ENCODE results near the gene PRR3. TPM values are rescaled to one million over a fixed set of nuclear protein-coding genes. Genes with fewer than 3 reads are reported as not detected.

PRR3 gene
- total RNA-seq, 1 experiment from 2014 or later, result 49.9 TPM

- Histone ChIP-seq H3K27ac (ENCODE audit: low read depth, low read length, poor library complexity, severe bottlenecking) (peak overlapping the region; percentile 88), H3K4me1 (ENCODE audit: insufficient read depth, low read length, poor library complexity, severe bottlenecking) (peaks cover 32% of the 10 kb centered on the region), H3K9me3 (ENCODE audit: low read depth, low read length, poor library complexity, severe bottlenecking) (no peaks in the 10 kb centered on the region), H3K4me3 (ENCODE audit: low read depth, low read length, poor library complexity, severe bottlenecking) (peak overlapping the region; percentile 65), H3K27me3 (replicated peaks; ENCODE audit: insufficient read depth, low read depth, low read length, poor library complexity) (no peaks in the 10 kb centered on the region), H3K36me3 (ENCODE audit: insufficient read depth, low read length, poor library complexity, severe bottlenecking) (peaks cover 14% of the 10 kb centered on the region)
- no peak for DNase-seq (ENCODE audit: low spot score)
- intact Hi-C loops (cut with micrococcal nuclease; ENCODE audit: unreplicated experiment), result no loop called here
- ChIA-PET CTCF (no interaction called here), POLR2A (ENCODE audit: low non-redundant PET) (no interaction called here)
- no TSS peak for BruUV-seq (replicated peaks)
- TF ChIP-seq CTCF (conservative IDR thresholded peaks at IDR 0.05; ENCODE audit: low read depth, low read length) (no peak), EZH2 (IDR thresholded peaks at IDR 0.05; ENCODE audit: borderline replicate concordance, low read depth, low read length, poor library complexity, severe bottlenecking) (no peak)
Observed at GRCh38 chr6:30572148-30572547, 15.1 kb downstream of the PRR3 start.

GRCh38 chr6:30573113-30573512 is 16.0 kb downstream of the PRR3 start:
- peak overlapping the region; percentile 10 for H3K4me3 ChIP-seq (ENCODE audit: low read depth, low read length, poor library complexity, severe bottlenecking)
- no peak for TF ChIP-seq CTCF (conservative IDR thresholded peaks at IDR 0.05; ENCODE audit: low read depth, low read length)
- TF ChIP-seq EZH2 (IDR thresholded peaks at IDR 0.05; ENCODE audit: borderline replicate concordance, low read depth, low read length, poor library complexity, severe bottlenecking), result no peak
- H3K4me1 ChIP-seq (ENCODE audit: insufficient read depth, low read length, poor library complexity, severe bottlenecking), result peaks cover 32% of the 10 kb centered on the region
- no peak for DNase-seq (ENCODE audit: low spot score)
- no TSS peak for BruUV-seq (replicated peaks)
- no peaks in the 10 kb centered on the region for H3K9me3 ChIP-seq (ENCODE audit: low read depth, low read length, poor library complexity, severe bottlenecking)
- H3K36me3 ChIP-seq (ENCODE audit: insufficient read depth, low read length, poor library complexity, severe bottlenecking), result peaks cover 24% of the 10 kb centered on the region
- ChIA-PET CTCF (interaction anchor here (0.8 kb wide), 1 partner anchor 91 kb away, joined by 4 read pairs; no protein-coding TSS in a partner anchor), POLR2A (ENCODE audit: low non-redundant PET) (no interaction called here)
- H3K27ac ChIP-seq (ENCODE audit: low read depth, low read length, poor library complexity, severe bottlenecking), result peak overlapping the region; percentile 32
- H3K27me3 ChIP-seq (replicated peaks; ENCODE audit: insufficient read depth, low read depth, low read length, poor library complexity), result no peaks in the 10 kb centered on the region
- intact Hi-C loops (cut with micrococcal nuclease; ENCODE audit: unreplicated experiment), result no loop called here

DNA sequence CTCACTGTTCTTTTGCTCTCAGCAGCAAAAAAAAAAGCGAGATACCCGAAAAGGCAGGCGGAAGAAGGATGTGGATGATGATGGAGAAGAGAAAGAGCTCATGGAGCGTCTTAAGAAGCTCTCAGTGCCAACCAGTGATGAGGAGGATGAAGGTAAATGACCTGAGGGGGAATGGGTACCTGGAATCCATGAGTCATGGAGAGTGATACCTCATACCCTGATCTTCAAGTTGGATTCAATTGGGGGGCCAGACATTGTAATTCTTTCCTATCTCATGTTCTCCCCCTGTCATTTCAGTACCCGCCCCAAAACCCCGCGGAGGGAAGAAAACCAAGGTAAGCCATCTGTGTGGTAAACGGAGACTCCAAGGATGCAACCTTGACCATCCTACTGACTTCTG is 21.0 kb downstream of the PRR3 start:
- CTCF ChIA-PET, result no interaction called here

More for the DNA sequence above, 21.0 kb downstream of the PRR3 start:
- Histone ChIP-seq H3K27me3 (replicated peaks; ENCODE audit: insufficient read depth, low read depth, low read length, poor library complexity) (no peaks in the 10 kb centered on the region), H3K9me3 (ENCODE audit: low read depth, low read length, poor library complexity, severe bottlenecking) (no peaks in the 10 kb centered on the region), H3K4me3 (ENCODE audit: low read depth, low read length, poor library complexity, severe bottlenecking) (no peak overlapping the region), H3K27ac (ENCODE audit: low read depth, low read length, poor library complexity, severe bottlenecking) (no peak overlapping the region), H3K36me3 (ENCODE audit: insufficient read depth, low read length, poor library complexity, severe bottlenecking) (peaks cover 72% of the 10 kb centered on the region), H3K4me1 (ENCODE audit: insufficient read depth, low read length, poor library complexity, severe bottlenecking) (peaks cover 15% of the 10 kb centered on the region)
- intact Hi-C loops (cut with micrococcal nuclease; ENCODE audit: unreplicated experiment), result no loop called here
- no peak for DNase-seq (ENCODE audit: low spot score)
- POLR2A ChIA-PET (ENCODE audit: low non-redundant PET), result no interaction called here
- no TSS peak for BruUV-seq (replicated peaks)
- TF ChIP-seq CTCF (conservative IDR thresholded peaks at IDR 0.05; ENCODE audit: low read depth, low read length) (no peak), EZH2 (IDR thresholded peaks at IDR 0.05; ENCODE audit: borderline replicate concordance, low read depth, low read length, poor library complexity, severe bottlenecking) (no peak)
